HG02798 (cell line): Measurements from ENCODE around the gene EDC4.

ENCODE experiments used
- ATAC-seq: cut with Tn5 transposase; IDR thresholded peaks from one replicate; pipeline ENCODE4 v1.9.1; 2021; ENCODE audit warnings: mild to moderate bottlenecking; ENCODE audit not compliant: unreplicated experiment, poor library complexity

EDC4 gene

GRCh38 chr16:67926181-67926750 lies 53.4 kb downstream of the EDC4 start:
- ATAC-seq, result no peak

- ATAC-seq, result no peak
These were observed 54.5 kb downstream of the EDC4 start for GRCh38 chr16:67927131-67927941.

GRCh38 chr16:67928147-67928546 lies 55.3 kb downstream of the EDC4 start:
- no peak for ATAC-seq

GRCh38 chr16:67928561-67929364 lies 55.9 kb downstream of the EDC4 start:
- no peak for ATAC-seq

GRCh38 chr16:67930191-67930590 lies 57.3 kb downstream of the EDC4 start:
- ATAC-seq, result no peak

- no peak for ATAC-seq
These were observed 57.9 kb downstream of the EDC4 start for GRCh38 chr16:67930678-67931211.
